HepG2 (cell line): ENCODE results near the gene YWHAE. TPM values are rescaled to one million over a fixed set of nuclear protein-coding genes. Genes with fewer than 3 reads are reported as not detected.
A peak's percentile ranks its signal among the peaks of the same experiment; 100 is the strongest.

Experiments
- BCL6 ChIP-seq: IDR thresholded peaks from 2 replicates; pipeline ENCODE4 v1.6.1; 2016; ENCODE audit warnings: missing genetic modification reagents, missing compliant biosample characterization
- GABPA ChIP-seq, 2 experiments: IDR thresholded peaks; 2 replicates each; pipeline ENCODE4 v1.6.1; 2011 to 2016; ENCODE audit warnings: low read depth in 2 of 2, low read length in 1 of 2, missing biosample characterization in 1 of 2, missing genetic modification characterization in 1 of 2
- HMG20A ChIP-seq: IDR thresholded peaks from 2 replicates; pipeline ENCODE4 v1.6.1; 2016; ENCODE audit warnings: borderline replicate concordance
- PCBP1 ChIP-seq: fragments of 200-400 bp; formaldehyde crosslinking; IDR thresholded peaks from 2 replicates; pipeline ENCODE4 v1.6.1; 2017; ENCODE audit warnings: mild to moderate bottlenecking, low read depth, low read length, borderline replicate concordance
- POGZ ChIP-seq: sonication (generic); formaldehyde crosslinking; IDR thresholded peaks from 2 replicates; pipeline ENCODE4 v1.4.0; 2020; ENCODE audit warnings: mild to moderate bottlenecking, missing genetic modification reagents
- SNRNP70 ChIP-seq: fragments of 200-400 bp; formaldehyde crosslinking; IDR thresholded peaks from 2 replicates; pipeline ENCODE4 v1.6.1; 2017; ENCODE audit warnings: mild to moderate bottlenecking, low read depth, low read length, moderate library complexity
- SRSF4 ChIP-seq: fragments of 200-400 bp; formaldehyde crosslinking; IDR thresholded peaks from one replicate; pipeline ENCODE4 v1.6.1; 2018; ENCODE audit warnings: mild to moderate bottlenecking, low read depth, low read length, moderate library complexity; ENCODE audit not compliant: poor library complexity, severe bottlenecking
- ZBTB3 ChIP-seq: sonication (generic); formaldehyde crosslinking; IDR thresholded peaks from 2 replicates; pipeline ENCODE4 v1.4.0; 2020; ENCODE audit warnings: low read depth, mild to moderate bottlenecking, moderate library complexity, missing genetic modification reagents, borderline replicate concordance
- ZBTB7B ChIP-seq: sonication (generic); formaldehyde crosslinking; IDR thresholded peaks from 2 replicates; pipeline ENCODE4 v1.4.0; 2020; ENCODE audit warnings: missing genetic modification reagents
- ZHX2 ChIP-seq, 2 experiments: sonication (generic) in 1 of 2; formaldehyde crosslinking in 1 of 2; IDR thresholded peaks; 2 replicates each; pipeline versions ENCODE4 v1.6.1 to v1.9.0; 2014 to 2022; ENCODE audit warnings: antibody characterized with exemption in 1 of 2, borderline replicate concordance in 1 of 2, inconsistent platforms in 1 of 2, low read depth in 1 of 2, missing genetic modification reagents in 1 of 2
- ZNF136 ChIP-seq: sonication (generic); formaldehyde crosslinking; IDR thresholded peaks from 2 replicates; pipeline ENCODE4 v1.8.1; 2022; ENCODE audit warnings: low read depth, mild to moderate bottlenecking, moderate library complexity, missing genetic modification reagents
- ZNF24 ChIP-seq: fragments of 450-650 bp; IDR thresholded peaks from 2 replicates; pipeline ENCODE4 v1.6.1; 2017; ENCODE audit warnings: antibody characterized with exemption, mild to moderate bottlenecking
- ZNF549 ChIP-seq: sonication (generic); formaldehyde crosslinking; IDR thresholded peaks from 2 replicates; pipeline ENCODE4 v1.5.0; 2020; ENCODE audit warnings: missing genetic modification reagents
- polyA plus RNA-seq, 8 experiments: library from polyadenylated mRNA; depleted of rRNA in 3 of 8; stranded (reverse) in 7 of 8; unstranded in 1 of 8; fragments of >200 nt; fragmentation: Illumina TruSeq in 4 of 8; extraction: Trizol in 4 of 8; gene quantifications; 2 replicates each; pipeline versions ENCODE4 v1.2.1 to v1.2.3, GENCODE V29; 2011 to 2016; ENCODE audit warnings: low read depth in 4 of 8, missing spikeins in 1 of 8, mixed read lengths in 1 of 8; ENCODE audit not compliant: insufficient read depth in 1 of 8
- total RNA-seq, 5 experiments: library from RNA; depleted of rRNA; stranded (reverse); fragments of >200 nt; fragmentation: Illumina TruSeq; extraction: Trizol; gene quantifications; 2 replicates each; pipeline ENCODE4 v1.2.3, GENCODE V29; 2016; ENCODE audit warnings: low read depth in 1 of 5
- TF ChIP-seq, protein P1 (sequence below): sonication (generic); formaldehyde crosslinking; IDR thresholded peaks from 2 replicates; pipeline ENCODE4 v1.5.0; 2020; ENCODE audit warnings: missing genetic modification reagents, mild to moderate bottlenecking, borderline replicate concordance
- TF ChIP-seq, protein P2 (sequence below): sonication (generic); formaldehyde crosslinking; IDR thresholded peaks from 2 replicates; pipeline ENCODE4 v1.4.0; 2020; ENCODE audit warnings: low read depth, missing genetic modification reagents

The YWHAE gene
- total and polyA plus RNA-seq, 2 of the 13 experiments (the other 11 are each of a cell fraction or from before 2014, with no cell fraction given), result 256 to 335 TPM

- peak; percentile 98 for TF ChIP-seq ZHX2 (IDR thresholded peaks at IDR 0.05; ENCODE audit: low read depth)
- no peak for TF ChIP-seq ZHX2 (CRISPR knock-in tag; IDR thresholded peaks at IDR 0.05; ENCODE audit: borderline replicate concordance)
- TF ChIP-seq, protein P1, sequence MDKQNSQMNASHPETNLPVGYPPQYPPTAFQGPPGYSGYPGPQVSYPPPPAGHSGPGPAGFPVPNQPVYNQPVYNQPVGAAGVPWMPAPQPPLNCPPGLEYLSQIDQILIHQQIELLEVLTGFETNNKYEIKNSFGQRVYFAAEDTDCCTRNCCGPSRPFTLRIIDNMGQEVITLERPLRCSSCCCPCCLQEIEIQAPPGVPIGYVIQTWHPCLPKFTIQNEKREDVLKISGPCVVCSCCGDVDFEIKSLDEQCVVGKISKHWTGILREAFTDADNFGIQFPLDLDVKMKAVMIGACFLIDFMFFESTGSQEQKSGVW, result no peak
- no peak for TF ChIP-seq BCL6 (CRISPR knock-in tag)
- TF ChIP-seq ZBTB3 (CRISPR knock-in tag), result no peak
- TF ChIP-seq SRSF4, result no peak
- no peak for TF ChIP-seq HMG20A (CRISPR knock-in tag)
- TF ChIP-seq, protein P2, sequence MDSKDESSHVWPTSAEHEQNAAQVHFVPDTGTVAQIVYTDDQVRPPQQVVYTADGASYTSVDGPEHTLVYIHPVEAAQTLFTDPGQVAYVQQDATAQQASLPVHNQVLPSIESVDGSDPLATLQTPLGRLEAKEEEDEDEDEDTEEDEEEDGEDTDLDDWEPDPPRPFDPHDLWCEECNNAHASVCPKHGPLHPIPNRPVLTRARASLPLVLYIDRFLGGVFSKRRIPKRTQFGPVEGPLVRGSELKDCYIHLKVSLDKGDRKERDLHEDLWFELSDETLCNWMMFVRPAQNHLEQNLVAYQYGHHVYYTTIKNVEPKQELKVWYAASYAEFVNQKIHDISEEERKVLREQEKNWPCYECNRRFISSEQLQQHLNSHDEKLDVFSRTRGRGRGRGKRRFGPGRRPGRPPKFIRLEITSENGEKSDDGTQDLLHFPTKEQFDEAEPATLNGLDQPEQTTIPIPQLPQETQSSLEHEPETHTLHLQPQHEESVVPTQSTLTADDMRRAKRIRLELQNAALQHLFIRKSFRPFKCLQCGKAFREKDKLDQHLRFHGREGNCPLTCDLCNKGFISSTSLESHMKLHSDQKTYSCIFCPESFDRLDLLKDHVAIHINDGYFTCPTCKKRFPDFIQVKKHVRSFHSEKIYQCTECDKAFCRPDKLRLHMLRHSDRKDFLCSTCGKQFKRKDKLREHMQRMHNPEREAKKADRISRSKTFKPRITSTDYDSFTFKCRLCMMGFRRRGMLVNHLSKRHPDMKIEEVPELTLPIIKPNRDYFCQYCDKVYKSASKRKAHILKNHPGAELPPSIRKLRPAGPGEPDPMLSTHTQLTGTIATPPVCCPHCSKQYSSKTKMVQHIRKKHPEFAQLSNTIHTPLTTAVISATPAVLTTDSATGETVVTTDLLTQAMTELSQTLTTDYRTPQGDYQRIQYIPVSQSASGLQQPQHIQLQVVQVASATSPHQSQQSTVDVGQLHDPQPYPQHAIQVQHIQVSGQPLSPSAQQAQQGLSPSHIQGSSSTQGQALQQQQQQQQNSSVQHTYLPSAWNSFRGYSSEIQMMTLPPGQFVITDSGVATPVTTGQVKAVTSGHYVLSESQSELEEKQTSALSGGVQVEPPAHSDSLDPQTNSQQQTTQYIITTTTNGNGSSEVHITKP (CRISPR knock-in tag), result no peak
- TF ChIP-seq SNRNP70, result no peak
- no peak for TF ChIP-seq ZNF549
- no peak for TF ChIP-seq ZBTB7B
- TF ChIP-seq PCBP1, result peak; percentile 17; the same call in 1 of the 2 replicates
- peak; percentile 44 for TF ChIP-seq POGZ
- TF ChIP-seq GABPA (IDR thresholded peaks at IDR 0.05; ENCODE audit: low read depth, low read length), result peak; percentile 54
- peak; percentile 88 for TF ChIP-seq GABPA (CRISPR knock-in tag; IDR thresholded peaks at IDR 0.05; ENCODE audit: low read depth)
- peak; percentile 59; the same call in 1 of the 2 replicates for TF ChIP-seq ZNF136 (CRISPR knock-in tag)
- TF ChIP-seq ZNF24, result no peak
These were observed at the start of gene YWHAE (continued) for GRCh38 chr17:1399679-1400512.
